ENCODE measurements around the gene PIGZ.

PIGZ gene

GRCh38 chr3:196968233-196969133 is at the start of gene PIGZ:
Gene PIGZ (minus strand): TSS chr3:196968833. CDS start chr3:196952031, 16,802 bp downstream.
- no peak for DNase-seq (ENCODE audit: low read depth in 2 of 2)

GRCh38 chr3:197017003-197017402 is 48.4 kb upstream of the PIGZ start:
- no peak for DNase-seq (ENCODE audit: low read depth in 2 of 2)

GRCh38 chr3:197015790-197016736 is 47.4 kb upstream of the PIGZ start:
- no peak for DNase-seq (ENCODE audit: low read depth in 2 of 2)

- DNase-seq (ENCODE audit: low read depth in 2 of 2): no peak
Measured at GRCh38 chr3:197014942-197015575, 46.4 kb upstream of the PIGZ start.

- DNase-seq (ENCODE audit: low read depth in 2 of 2): no peak
Measured at GRCh38 chr3:197014024-197014423, 45.4 kb upstream of the PIGZ start.

- no peak for DNase-seq (ENCODE audit: low read depth in 2 of 2)
Measured at GRCh38 chr3:197012540-197012883, 43.9 kb upstream of the PIGZ start.

GRCh38 chr3:197011780-197012539 is 43.3 kb upstream of the PIGZ start:
- no peak for DNase-seq (ENCODE audit: low read depth in 2 of 2)

- DNase-seq (ENCODE audit: low read depth in 2 of 2): no peak
Measured at GRCh38 chr3:197010556-197011351, 42.1 kb upstream of the PIGZ start.

- DNase-seq (ENCODE audit: low read depth in 2 of 2): no peak
Measured at GRCh38 chr3:197009532-197010019, 40.9 kb upstream of the PIGZ start.

- DNase-seq (ENCODE audit: low read depth in 2 of 2): no peak
Measured at GRCh38 chr3:197008436-197009209, 40.0 kb upstream of the PIGZ start.

GRCh38 chr3:197007953-197008352 is 39.3 kb upstream of the PIGZ start:
- no peak for DNase-seq (ENCODE audit: low read depth in 2 of 2)

GRCh38 chr3:197007296-197007940 is 38.8 kb upstream of the PIGZ start:
- DNase-seq (ENCODE audit: low read depth in 2 of 2): no peak

GRCh38 chr3:197006860-197007259 is 38.2 kb upstream of the PIGZ start:
- DNase-seq (ENCODE audit: low read depth in 2 of 2): no peak

- DNase-seq (ENCODE audit: low read depth in 2 of 2): no peak
Measured at GRCh38 chr3:197006446-197006845, 37.8 kb upstream of the PIGZ start.

GRCh38 chr3:197003461-197004385 is 35.1 kb upstream of the PIGZ start:
- no peak for DNase-seq (ENCODE audit: low read depth in 2 of 2)

GRCh38 chr3:197002701-197003454 is 34.2 kb upstream of the PIGZ start:
- peak; percentile 64 to 66 for DNase-seq (ENCODE audit: low read depth in 2 of 2)

Data from activated CD8-positive, alpha-beta memory T cell treated with anti-CD3 and anti-CD28 coated beads for 4 hours (primary cell).